Suppressor macrophage treated with lipopolysaccharide for 1 hour (primary cell): ENCODE data around the gene HMG20B.
A peak's percentile ranks its signal among the peaks of the same experiment; 100 is the strongest.
"Not testable (repeated sequence)": the region's sequence is repeated elsewhere in the genome, so short reads cannot be mapped to it uniquely, and the experiment has no call there.

Experiments
- DNase-seq, 3 donors: peaks; one replicate each; pipeline ENCODE4 v3.0.0-alpha.2; 2020 to 2022

Gene HMG20B

DNA sequence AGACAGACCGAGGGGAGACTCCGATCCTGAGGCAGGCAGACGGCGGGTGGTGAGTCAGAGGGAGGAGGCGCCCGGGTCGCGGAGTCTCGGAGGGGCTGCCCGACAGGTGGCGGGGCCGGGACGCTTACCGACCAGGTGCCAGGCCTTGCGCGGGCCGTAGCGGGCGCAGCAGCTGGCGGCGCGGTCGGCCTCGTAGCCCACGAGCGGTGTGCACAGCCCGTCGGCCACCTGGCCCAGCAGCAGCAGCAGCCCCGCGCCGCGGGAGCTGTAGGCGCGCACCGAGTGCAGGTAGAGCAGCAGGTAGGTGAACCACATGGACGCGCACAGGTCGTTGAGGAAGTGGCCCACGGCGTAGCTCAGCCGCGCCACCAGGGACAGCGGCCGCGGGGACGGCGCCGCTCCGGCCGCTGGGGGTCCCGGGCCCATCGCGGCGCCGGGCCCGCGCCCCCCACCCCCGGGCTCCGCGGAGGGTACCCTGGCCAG lies 15.7 kb upstream of the HMG20B start:
- peak; percentile 67 to 78 (median 72) for DNase-seq

DNA sequence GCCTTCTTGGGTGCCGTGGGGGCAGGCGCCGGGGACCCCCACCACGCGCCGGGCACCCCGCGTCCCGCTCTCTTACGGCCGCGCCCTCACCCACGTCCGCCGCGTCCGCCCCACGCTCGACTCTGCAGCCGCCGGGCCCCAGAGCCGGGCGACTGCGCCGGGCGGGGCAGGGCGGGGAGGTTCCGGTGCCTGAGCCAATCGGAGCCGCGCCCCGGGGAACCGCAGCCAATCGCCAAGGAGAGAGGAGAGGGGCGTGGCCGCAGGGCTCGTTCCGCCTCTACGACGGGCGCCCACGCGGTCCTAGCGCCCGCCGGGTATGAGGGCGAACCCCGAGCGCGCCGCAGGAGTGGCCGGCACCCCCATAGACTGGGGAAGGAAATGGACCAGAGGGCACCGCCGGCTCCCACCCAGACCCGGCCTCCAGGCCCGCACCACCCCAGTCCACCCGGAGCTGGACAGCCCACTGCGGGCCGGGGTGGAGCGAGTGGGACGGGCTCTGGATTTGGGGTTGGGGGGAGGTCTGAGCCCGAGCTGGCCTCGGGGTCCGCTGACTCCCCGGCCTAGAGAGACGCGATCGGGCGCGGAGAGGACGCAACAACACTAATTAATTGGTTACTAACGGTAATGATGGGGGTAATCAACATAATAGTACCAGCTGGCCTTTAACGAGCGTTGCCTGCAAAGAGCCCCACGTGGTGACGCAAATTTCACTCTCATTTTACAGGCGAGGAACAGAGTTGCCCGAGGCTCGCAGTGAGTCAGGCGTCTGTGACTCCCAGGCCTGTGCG lies 15.1 kb upstream of the HMG20B start, which contains the start of gene MFSD12:
Gene MFSD12, minus strand, starts transcription at position 126 of the 788 bp plus-strand sequence. CDS start 183 bp downstream, outside the sequence.
- DNase-seq: peak; percentile 99 to 100 (median 99)

DNA sequence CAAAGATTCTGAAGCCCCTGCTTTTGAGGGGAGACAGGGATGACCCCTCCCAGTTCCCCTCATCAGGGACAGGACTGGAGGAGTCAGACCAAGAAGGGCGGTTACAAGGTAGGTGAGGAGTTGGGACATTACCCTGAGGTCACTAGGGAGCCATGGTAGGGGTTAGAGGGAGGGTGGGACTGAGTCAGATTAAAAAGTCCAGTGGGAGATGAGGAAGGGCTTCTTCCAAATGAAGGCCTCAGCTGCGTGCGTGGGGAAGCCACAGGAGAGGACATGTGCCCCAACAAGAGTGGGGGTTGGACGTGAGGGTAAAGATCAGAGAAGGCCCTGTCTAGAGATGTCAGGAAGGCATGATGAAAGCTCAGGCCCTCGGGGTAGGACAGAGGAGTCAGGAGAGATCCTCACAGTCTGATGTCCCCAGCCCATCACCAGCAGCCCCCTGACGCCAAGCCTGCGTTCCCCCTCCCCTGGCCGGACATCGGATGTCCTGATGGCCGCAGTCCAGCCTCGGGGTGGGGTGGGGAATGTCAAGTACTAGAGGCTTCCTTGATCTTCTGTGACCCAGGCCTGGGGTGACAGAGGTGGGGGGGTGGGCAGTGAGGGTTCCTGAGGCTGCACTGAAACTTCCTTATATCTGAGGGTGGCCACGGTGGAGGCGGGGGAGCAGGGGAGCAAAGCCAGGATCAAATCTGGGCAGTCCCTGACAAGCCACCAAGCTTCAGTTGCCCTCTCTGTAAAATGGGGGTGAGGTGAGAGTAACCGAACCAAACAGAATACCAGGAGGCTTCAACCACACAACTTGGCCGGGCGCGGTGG lies 8.8 kb upstream of the HMG20B start:
- peak; percentile 69 to 76 (median 74) for DNase-seq

DNA sequence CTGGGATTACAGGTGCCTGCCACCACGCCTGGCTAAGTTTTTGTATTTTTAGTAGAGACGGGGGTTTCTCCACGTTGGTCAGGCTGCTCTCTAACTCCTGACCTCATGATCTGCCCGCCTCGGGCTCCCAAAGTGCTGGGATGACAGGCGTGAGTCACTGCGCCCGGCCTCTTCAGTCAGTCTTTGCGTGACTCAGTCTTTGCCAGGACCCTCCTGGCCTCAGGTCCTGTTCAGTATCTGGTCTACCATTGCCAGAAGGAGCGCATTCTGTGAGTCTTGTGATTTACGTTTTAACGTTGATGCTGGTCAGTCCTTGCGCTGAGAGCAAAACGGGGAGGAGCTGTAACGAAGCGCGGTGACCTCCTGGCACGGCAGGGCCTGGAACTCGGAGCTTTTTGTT lies 7.6 kb upstream of the HMG20B start:
- DNase-seq: peak in 2 of 3 donors; percentile 48 to 49

DNA sequence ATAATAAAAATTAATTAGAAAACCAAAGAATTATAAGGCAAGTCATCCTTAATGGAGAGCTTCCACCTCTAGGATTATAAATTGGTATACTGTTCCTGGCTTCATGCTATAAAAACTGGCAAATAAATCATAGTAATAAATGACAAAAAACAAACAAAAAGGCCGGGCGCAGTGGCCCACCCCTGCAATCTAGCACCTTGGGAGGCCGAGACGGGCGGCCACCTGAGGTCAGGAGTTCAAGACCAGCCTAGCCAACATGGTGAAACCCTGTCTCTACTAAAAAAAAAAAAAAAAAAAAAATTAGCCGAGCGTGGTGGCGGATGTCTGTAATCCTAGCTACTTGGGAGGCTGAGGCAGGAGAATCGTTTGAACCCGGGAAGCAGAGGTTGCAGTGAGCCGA lies 2.7 kb upstream of the HMG20B start:
- DNase-seq: not testable (repeated sequence)

GRCh38 chr19:3570606-3571011 lies 2.1 kb upstream of the HMG20B start:
- DNase-seq: peak; percentile 72 to 80 (median 76)

DNA sequence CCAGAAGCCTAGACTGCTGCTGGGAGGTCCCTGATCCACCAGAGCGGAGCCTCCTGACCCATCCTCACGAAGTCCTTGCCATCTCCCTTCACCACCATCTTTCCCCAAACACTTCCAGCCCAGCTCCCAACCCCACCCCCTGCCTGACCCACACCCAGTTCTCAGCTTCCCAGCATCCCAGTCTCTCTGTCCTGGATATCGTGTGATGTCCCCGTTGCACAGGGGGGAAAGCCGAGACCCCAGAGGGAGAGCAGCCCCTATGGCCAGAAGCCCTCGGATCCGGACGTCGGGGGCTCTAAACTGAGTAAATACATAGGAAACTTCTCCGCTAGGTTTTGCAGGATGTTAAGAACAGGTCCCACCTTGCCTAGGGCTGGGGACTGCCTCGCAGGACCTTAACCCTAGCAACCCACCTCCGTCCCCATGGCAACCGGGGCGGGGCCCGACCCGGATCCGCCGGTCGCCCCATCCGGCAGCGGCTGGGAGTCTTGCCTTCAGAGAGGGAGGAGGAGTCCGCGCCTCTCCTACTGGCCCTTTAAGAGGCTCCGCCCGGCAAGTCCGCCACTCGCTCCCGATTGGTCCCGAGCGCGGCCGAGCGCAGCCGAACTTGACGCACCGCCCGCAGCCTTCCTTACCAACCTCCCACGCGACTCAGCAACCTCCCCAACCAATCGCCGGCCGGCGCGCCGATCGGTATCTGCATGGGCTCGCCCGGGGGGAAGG lies 451 bp upstream of the HMG20B start:
- peak; percentile 100 for DNase-seq

DNA sequence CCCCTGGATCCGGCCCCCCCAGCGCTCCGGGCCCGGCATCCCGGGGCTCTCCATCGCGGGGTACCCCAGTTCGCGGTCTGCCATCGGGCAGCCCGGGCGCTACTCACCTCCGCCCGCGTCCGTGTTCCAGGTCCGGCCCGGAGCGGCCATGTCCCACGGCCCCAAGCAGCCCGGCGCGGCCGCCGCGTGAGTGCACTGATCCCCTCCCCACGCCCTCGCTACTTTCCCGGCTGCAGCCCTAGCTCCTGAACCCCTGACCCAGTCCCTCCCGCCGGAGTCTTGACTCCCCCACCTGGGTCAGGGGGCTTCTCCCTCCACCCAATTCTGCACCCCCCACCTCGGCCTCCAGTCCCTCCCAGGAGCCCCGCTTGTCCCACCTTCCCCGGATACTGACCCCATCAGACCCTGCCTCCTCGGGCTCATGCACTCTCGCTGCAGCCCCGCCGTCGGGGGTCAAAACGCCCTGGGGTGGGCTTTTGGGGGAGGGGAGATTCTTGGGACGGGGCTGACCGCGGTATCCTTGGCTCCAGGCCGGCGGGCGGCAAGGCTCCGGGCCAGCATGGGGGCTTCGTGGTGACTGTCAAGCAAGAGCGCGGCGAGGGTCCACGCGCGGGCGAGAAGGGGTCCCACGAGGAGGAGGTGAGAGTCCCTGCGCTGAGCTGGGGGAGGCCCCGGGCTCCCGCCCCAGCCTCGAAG lies 566 bp downstream of the HMG20B start:
- DNase-seq: peak in 2 of 3 donors; percentile 39 to 66

DNA sequence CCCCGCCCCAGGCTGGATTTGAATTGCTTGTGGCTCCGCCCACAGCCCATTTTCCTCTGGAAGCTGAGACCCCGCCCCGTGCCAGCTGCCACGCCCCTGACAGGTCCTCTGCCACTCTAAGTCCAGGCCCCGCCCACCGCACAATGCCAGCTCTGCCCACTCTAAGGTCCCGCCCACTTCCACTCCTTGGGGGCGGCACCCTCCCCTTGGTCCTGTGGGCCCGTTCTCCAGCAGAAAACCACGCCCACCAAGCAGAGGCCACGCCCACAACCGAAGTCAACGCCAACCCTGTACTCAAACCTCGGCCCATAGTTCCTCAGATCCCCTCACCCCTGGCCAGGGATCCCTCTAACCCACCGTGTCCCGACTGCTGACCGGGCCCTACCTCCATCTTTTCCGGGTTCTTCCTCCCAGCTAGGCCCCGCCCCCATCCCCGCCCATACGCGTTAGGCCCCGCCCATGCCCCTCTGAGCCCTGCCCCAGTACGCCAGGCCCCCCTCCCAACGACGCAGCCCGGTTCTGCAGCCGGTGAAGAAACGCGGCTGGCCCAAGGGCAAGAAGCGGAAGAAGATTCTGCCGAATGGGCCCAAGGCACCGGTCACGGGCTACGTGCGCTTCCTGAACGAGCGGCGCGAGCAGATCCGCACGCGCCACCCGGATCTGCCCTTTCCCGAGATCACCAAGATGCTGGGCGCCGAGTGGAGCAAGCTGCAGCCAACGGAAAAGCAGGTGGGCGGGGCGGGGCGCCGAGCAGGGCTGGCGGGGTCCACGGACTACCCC lies 1.3 kb downstream of the HMG20B start:
- DNase-seq: peak; percentile 99 to 100 (median 100)

DNA sequence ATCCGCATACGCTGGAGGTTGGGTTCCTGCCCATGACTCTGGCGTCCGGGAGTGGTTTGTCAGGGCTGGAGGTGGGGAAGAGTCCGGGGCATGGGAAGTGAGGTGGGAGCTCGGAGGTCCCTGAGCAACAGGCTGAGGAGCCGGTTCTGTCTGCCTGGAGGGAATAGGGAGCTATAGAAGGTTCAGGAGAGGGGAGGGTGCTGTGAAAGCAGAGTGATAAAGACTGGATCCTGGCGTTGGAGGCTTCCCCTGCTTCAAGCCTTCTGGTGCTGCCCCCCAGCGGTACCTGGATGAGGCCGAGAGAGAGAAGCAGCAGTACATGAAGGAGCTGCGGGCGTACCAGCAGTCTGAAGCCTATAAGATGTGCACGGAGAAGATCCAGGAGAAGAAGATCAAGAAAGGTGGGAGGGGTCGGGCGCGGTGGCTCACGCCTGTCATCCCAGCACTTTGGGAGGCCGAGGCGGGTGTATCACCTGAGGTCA lies 2.6 kb downstream of the HMG20B start:
- DNase-seq: no peak

DNA sequence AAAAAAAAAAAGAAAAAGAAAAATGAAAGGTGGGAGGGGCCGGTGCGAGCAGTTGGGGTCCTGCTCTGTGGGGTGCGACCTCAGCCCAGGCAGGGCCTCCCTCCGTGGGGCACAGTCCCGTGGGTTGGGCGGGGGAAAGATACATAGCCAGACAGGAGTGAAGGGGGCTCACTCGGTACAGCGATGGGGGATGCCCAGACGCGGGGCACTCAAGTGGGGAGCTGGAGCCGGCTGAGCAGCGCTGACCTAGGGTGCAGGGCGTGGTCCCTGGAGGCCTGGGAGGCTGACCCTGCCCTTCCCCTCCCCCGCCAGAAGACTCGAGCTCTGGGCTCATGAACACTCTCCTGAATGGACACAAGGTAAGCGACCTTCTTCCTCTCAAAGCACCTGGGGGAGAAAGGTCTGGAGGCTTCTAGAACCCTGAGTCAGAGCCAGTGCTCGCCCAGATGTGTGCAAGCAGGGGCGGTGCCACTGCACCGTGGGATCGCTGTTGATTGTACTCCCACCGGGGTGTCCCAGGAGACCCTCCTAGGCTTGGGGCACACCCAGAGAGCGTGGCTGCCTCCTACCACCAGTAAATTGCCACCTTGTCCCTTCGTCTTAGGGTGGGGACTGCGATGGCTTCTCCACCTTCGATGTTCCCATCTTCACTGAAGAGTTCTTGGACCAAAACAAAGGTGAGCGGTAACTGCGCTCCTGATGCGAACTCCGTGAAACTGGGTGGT lies 3.4 kb downstream of the HMG20B start:
- no peak for DNase-seq

DNA sequence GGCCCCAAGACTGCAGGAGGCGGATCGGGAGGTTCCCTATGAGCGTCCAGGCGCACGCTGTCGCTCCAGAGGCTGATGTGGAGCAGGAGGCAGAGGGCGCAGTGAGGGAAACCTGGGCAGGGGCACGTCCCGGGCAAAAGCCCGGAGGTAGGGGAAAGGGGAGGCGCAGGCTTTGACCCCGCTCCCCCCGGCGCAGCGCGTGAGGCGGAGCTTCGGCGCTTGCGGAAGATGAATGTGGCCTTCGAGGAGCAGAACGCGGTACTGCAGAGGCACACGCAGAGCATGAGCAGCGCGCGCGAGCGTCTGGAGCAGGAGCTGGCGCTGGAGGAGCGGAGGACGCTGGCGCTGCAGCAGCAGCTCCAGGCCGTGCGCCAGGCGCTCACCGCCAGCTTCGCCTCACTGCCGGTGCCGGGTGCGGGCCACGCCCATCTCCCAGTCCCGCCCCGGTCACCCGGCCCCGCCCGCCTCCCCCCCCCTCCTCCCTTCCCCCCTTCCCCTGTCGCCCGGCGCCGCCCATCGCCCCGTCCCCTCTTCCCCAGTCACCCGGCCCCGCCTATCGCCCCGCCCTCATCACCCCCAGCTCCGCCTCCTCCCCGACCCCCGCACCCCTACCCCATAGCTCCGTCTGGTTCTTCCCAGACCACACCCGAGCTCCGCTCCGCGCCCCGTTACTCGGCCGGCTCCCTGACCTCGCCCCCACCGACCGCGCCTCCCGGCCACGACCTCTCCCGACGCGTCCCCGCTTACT lies 4.1 kb downstream of the HMG20B start:
- peak in 2 of 3 donors; percentile 35 to 46 for DNase-seq

DNA sequence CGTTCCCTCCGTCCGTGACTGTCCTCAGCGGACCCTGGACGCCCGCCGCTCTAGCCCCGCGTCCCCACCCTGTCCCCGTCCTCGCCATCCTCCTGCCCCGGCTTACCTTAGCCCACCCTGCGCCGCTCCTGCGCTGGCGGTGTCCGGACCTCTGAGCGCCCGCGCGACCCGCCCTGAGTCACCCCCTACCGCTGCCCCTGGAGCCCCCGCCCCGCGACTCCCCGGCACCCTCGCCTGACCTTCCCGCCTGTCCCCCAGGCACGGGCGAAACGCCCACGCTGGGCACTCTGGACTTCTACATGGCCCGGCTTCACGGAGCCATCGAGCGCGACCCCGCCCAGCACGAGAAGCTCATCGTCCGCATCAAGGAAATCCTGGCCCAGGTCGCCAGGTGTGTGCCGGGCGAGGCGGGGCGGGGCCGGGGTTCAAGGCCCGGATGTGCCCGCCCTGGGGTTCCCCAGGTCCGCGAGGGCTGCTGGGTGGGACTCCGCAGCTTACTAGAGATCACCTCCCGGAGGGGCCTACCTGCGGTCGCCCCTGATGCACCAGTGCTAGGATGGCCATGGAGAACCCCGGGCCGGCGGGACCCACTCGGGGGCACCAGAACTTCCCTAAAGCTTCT lies 5.1 kb downstream of the HMG20B start:
- no peak for DNase-seq

GRCh38 chr19:3578390-3578789 lies 5.6 kb downstream of the HMG20B start:
- no peak for DNase-seq

GRCh38 chr19:3580156-3580934 lies 7.6 kb downstream of the HMG20B start:
- peak; percentile 79 to 92 (median 91) for DNase-seq

- DNase-seq: not testable (repeated sequence)
Observed at GRCh38 chr19:3581792-3582191, 9.0 kb downstream of the HMG20B start.

DNA sequence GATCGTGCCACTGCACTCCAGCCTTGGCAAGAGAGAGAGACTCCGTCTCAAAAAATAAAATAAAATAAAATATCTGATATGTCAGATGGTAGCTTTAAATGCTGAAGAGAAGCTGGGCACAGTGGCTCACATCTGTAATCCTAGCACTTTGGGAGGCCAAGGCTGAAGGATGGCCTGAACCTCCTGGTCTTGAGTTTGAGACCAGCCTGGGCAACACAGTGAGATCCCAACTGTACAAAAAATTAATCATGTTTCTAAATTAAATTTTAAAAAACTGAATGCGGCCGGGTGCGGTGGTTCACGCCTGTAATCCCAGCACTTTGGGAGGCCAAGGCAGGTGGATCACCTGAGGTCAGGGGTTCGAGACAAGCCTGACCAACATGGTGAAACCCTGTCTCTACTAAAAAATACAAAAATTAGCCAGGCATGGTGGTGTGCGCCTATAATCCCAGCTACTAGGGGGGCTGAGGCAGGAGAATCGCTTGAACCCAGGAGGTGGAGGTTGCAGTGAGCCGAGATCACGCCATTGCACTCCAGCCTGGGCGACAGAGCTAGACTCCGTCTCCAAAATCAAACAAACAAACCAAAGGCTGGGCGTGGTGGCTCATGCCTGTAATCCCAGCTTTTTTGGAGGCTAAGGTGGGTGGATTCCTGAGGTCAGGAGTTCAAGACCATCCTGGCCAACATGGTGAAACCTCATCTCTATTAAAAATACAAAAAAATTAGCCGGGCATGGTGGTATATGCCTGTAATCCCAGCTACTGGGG lies 11.5 kb downstream of the HMG20B start:
- DNase-seq: not testable (repeated sequence)
